ENCODE results near the gene CIAO1. TPM values are rescaled to one million over a fixed set of nuclear protein-coding genes. Genes with fewer than 3 reads are reported as not detected.

The CIAO1 gene
- total RNA-seq, 1 donor from 2014 or later, result 69.7 TPM

DNA sequence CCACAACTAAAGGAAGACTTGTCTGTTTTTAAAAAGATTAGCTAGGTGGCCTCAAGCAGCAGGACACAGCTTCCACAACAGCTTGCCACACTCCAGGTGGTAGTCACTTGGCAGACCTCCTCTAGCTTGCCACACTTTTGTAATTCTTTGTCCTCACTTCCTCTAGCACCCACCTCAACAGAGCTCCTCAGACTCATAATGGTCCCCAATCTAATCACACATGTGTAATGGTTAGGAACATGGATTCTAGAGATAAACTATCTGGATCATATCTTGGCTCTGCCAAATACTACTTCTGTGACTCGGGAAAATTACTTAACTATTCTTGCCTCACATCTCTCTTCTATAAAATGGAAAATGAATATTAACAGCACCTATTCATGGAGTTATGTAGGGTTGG is 35.8 kb downstream of the CIAO1 start:
- no peak for TF ChIP-seq CTCF (conservative IDR thresholded peaks at IDR 0.05)
- no peaks in the 10 kb centered on the region for H3K27me3 Mint-ChIP-seq
- no peaks in the 10 kb centered on the region for H3K9me3 Mint-ChIP-seq
- DNase-seq (ENCODE audit: extremely low spot score, unreplicated experiment), result no peak
- H3K27ac Mint-ChIP-seq, result no peak overlapping the region
- H3K36me3 Mint-ChIP-seq, result peaks cover 38% of the 10 kb centered on the region
- H3K4me3 Mint-ChIP-seq, result no peak overlapping the region
- peaks cover 27% of the 10 kb centered on the region for H3K4me1 Mint-ChIP-seq (ENCODE audit: unreplicated experiment)

DNA sequence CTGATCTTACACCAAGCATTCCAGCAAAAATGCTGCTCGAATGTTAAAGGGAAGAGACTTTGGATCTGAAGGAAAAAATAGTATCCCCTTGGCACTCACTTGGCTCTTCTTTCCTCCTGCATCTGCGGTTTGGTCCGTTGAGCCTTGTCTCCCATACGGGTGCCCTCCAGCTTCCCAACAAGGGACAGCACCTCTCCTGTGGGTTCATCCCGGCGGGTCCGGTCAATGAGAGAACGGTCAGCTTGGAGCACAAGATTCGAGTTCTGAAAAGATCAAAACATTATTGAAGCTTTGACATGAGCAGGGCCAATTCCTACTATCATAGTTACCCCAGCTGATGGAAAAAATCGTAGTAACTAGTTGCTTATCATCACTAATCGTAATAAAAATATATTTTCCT is 38.6 kb downstream of the CIAO1 start:
- Mint-ChIP-seq H3K4me3 (peak overlapping the region; percentile 100), H3K9me3 (no peaks in the 10 kb centered on the region), H3K27me3 (no peaks in the 10 kb centered on the region), H3K27ac (peak overlapping the region; percentile 97), H3K4me1 (ENCODE audit: unreplicated experiment) (peaks cover 27% of the 10 kb centered on the region), H3K36me3 (peaks cover 25% of the 10 kb centered on the region)
- DNase-seq (ENCODE audit: extremely low spot score, unreplicated experiment), result no peak
- no peak for TF ChIP-seq CTCF (conservative IDR thresholded peaks at IDR 0.05)

GRCh38 chr2:96305091-96305978 is 39.3 kb downstream of the CIAO1 start, which contains the start of gene SNRNP200:
SNRNP200 (minus strand) TSS chr2:96305546; CDS start chr2:96305437, 109 bp downstream.
- peak within 1 kb of the TSS; percentile 100 for H3K4me3 Mint-ChIP-seq
- TF ChIP-seq CTCF (conservative IDR thresholded peaks at IDR 0.05), result no peak
- DNase-seq (ENCODE audit: extremely low spot score, unreplicated experiment), result peak; percentile 89
- no peaks in the 10 kb centered on the region for H3K27me3 Mint-ChIP-seq
- H3K27ac Mint-ChIP-seq, result peak within 1 kb of the TSS; percentile 97
- peaks cover 27% of the 10 kb centered on the region for H3K4me1 Mint-ChIP-seq (ENCODE audit: unreplicated experiment)
- H3K9me3 Mint-ChIP-seq, result no peaks in the 10 kb centered on the region
- H3K36me3 Mint-ChIP-seq, result peaks cover 25% of the 10 kb centered on the region

- TF ChIP-seq CTCF (conservative IDR thresholded peaks at IDR 0.05), result no peak
- Mint-ChIP-seq H3K36me3 (peaks cover 25% of the 10 kb centered on the region), H3K4me1 (ENCODE audit: unreplicated experiment) (peaks cover 27% of the 10 kb centered on the region), H3K27ac (peak overlapping the region; percentile 97), H3K27me3 (no peaks in the 10 kb centered on the region), H3K4me3 (peak overlapping the region; percentile 100), H3K9me3 (no peaks in the 10 kb centered on the region)
- no peak for DNase-seq (ENCODE audit: extremely low spot score, unreplicated experiment)
Observed at GRCh38 chr2:96305979-96306308, 39.9 kb downstream of the CIAO1 start.

DNA sequence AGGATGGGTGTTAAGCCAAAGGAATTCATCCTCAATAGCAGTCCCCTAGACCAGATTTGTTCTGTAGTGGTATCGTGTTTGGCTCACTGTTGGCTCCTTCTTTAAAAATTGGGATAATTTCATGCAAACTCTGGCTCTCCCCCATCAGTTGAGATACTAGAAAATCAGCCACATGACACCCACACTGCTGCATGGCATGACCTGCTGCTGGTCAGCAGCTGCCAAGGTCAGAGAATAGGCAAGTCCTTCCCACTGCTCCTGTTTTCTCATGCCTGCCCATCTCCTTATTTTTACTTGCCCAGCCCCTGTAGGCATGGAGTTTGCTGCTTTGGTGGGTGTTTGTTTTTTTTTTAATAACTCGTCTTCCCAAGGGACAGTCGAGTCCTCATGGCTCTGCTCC is 40.3 kb downstream of the CIAO1 start:
- Mint-ChIP-seq H3K27me3 (no peaks in the 10 kb centered on the region), H3K9me3 (no peaks in the 10 kb centered on the region), H3K27ac (peak overlapping the region; percentile 97), H3K4me1 (ENCODE audit: unreplicated experiment) (peaks cover 27% of the 10 kb centered on the region), H3K4me3 (peak overlapping the region; percentile 100), H3K36me3 (peaks cover 25% of the 10 kb centered on the region)
- TF ChIP-seq CTCF (conservative IDR thresholded peaks at IDR 0.05), result no peak
- DNase-seq (ENCODE audit: extremely low spot score, unreplicated experiment), result no peak
